ENCODE results near the gene GLIPR2.

Gene GLIPR2

DNA sequence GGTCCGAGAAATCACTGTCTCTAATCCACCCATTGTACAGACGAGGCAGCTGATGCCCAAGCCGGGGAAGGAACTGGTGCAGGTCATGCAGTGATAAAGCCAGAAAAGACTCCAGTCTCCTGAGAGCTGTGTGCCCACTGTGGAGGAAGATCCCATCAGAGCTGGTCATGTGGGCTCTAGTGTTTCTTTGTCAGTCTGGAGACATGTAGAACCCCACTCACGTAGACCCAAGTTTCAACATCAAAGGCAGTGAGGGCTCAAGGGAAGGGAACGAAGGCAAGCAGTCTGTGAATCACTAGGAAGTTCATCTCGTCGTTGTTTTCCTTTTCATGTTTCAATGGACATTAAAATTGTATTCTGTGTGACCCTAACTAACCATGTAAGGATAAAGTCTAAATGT is 14.6 kb upstream of the GLIPR2 start:
- no peak for DNase-seq (ENCODE audit: low read depth)
- TF ChIP-seq, protein P1, sequence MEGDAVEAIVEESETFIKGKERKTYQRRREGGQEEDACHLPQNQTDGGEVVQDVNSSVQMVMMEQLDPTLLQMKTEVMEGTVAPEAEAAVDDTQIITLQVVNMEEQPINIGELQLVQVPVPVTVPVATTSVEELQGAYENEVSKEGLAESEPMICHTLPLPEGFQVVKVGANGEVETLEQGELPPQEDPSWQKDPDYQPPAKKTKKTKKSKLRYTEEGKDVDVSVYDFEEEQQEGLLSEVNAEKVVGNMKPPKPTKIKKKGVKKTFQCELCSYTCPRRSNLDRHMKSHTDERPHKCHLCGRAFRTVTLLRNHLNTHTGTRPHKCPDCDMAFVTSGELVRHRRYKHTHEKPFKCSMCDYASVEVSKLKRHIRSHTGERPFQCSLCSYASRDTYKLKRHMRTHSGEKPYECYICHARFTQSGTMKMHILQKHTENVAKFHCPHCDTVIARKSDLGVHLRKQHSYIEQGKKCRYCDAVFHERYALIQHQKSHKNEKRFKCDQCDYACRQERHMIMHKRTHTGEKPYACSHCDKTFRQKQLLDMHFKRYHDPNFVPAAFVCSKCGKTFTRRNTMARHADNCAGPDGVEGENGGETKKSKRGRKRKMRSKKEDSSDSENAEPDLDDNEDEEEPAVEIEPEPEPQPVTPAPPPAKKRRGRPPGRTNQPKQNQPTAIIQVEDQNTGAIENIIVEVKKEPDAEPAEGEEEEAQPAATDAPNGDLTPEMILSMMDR (IDR thresholded peaks at IDR 0.05; ENCODE audit: low read depth, low read length, missing control alignments) = no peak
- no peak overlapping the region for H3K4me3 ChIP-seq (ENCODE audit: low read depth, low read length)

DNA sequence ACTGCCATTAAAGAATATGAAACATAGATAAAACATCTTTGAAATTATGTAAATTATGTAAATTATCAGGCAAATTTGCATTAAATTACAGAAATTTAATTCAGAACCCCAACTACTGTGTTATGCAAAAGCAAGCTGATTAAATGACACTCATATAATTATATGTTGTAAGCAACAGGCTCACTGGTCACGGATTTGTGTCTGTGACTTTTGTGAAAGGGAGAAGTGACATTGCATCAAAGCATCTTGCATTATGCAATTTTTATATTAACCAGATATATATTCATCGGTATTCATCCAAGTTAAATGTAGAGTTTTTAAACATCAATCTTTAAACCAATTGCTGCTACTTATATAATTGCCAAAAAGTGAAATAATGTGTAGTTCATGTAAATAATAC is 13.0 kb upstream of the GLIPR2 start:
- no peak overlapping the region for H3K4me3 ChIP-seq (ENCODE audit: low read depth, low read length)
- DNase-seq (ENCODE audit: low read depth) = no peak
- TF ChIP-seq, protein P1 (IDR thresholded peaks at IDR 0.05; ENCODE audit: low read depth, low read length, missing control alignments) = no peak

DNA sequence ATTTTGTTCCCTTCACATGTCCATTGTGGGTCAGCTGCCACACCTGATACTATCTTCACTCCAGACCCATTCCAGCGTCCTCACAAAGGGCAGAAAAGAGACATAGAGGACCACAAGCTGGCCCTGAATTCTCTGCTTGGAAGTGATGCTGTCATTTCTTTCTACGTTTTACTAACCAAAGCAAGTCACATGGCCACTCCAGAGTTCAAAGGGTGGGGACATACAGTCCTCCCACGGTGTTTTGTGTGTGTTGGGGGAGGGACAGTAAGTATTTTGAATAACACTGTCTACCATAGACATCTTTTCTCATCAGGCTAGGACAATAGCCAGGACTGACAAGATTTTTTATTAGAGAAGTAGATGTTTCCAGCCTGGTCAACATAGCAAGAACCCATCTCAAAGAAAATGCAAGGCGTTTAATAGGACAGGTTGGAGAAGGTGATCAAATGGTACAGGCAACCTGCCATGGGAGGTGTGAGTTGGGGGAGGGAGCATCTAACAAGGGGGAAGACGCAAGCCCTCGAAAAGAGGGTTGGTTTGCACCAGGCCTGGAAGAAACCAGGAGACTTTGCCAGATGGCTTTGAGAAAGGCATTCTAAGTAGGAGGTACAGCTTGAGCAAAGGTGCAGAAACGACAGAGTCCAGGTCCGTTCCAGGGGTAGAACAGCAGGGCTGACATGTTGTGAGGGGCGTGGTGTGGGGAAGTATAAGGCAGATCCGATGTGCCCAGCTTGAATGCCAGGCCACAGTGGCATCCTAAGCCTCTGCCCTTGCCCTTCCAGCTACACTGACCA is 11.3 kb upstream of the GLIPR2 start:
- no peak for DNase-seq (ENCODE audit: low read depth)
- TF ChIP-seq, protein P1 (IDR thresholded peaks at IDR 0.05; ENCODE audit: low read depth, low read length, missing control alignments) = no peak
- no peak overlapping the region for H3K4me3 ChIP-seq (ENCODE audit: low read depth, low read length)

DNA sequence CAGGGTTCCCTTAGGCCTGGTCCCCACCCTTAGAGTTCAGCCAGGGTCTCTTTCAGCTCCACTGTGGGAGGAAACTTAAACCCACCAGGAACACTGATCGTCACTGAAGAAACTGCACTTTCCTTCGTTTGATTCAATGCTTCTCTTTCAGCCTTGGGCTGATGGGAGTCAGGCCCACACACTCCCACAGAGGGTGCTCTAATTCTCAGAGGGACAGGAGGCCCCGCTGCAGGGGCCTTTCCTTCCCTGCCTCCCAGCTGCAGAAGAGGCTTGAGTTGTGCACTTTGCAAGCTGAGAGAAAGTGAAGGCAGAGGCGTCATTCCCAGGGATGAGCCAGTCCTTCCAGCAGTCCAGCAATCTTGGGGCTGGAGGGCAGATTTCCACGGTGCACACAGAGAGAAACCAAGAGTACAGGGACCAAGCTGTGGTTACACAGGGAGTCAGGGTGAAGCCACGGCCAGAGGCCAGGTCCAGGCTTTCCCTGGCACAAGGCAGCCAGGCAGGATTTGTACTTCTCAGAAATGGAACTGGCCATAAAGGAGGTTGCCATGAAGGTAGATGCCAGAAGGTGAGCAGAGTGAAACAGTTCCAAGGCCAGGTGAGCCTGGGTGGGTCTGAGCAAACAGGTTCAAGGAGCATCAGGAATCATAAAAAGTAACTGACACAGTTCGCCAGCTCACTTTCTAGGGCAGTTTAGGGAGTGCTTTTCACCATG is 10.4 kb upstream of the GLIPR2 start:
- no peak overlapping the region for H3K4me3 ChIP-seq (ENCODE audit: low read depth, low read length)
- DNase-seq (ENCODE audit: low read depth) = no peak
- TF ChIP-seq, protein P1 (IDR thresholded peaks at IDR 0.05; ENCODE audit: low read depth, low read length, missing control alignments) = no peak

DNA sequence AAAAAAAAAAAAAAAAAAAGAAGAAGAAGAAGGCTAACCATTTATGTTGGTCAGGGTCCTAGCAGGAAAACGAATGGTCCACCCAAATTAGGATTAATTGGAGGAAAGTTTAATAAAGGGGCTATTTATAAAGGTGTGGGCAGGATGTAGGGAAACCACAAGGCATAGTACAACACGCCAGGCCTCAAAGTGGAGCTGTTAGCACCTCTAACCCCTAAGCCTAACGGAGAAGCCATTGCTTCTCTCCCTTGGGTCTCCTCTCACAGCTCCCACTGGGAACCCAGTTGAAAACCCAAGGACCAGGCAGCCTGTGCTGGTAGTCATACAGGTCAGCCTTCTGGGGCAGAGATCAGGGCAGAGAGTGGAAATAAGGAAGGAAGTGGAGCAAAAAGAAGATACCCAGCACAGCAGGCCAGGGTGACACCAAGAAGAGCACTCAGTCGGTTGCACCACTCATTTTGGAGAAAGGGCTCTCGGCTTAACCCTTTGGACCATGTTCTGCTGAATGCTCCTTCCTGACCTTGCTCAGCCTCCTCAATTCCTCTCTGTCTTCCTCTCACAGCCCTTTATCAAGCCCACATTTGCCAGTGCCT is 8.8 kb upstream of the GLIPR2 start:
- TF ChIP-seq, protein P1 (IDR thresholded peaks at IDR 0.05; ENCODE audit: low read depth, low read length, missing control alignments) = no peak
- H3K4me3 ChIP-seq (ENCODE audit: low read depth, low read length) = no peak overlapping the region
- DNase-seq (ENCODE audit: low read depth) = no peak

DNA sequence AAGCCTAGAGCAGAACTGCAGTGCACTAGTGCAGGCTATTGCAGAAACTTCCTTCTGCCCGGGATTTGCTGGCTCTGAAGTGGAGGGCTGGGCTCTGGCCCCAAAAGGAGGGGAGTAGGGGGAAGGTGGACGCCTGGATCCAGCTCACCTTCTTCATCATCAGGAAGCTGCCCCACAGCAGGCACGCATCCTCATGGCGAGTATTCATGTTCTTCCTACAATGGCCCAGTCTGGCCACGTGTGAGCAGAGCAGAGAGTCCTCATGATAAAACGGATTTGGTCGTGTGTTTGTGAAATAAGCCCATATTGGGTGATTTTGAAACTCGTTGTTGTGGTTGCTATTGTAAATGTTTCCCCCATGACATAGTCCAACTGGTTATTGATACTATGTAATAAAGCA is 8.2 kb upstream of the GLIPR2 start:
- TF ChIP-seq, protein P1 (IDR thresholded peaks at IDR 0.05; ENCODE audit: low read depth, low read length, missing control alignments) = no peak
- no peak for DNase-seq (ENCODE audit: low read depth)
- H3K4me3 ChIP-seq (ENCODE audit: low read depth, low read length) = no peak overlapping the region
